Measurements from ENCODE around the gene PID1.

The PID1 gene

DNA sequence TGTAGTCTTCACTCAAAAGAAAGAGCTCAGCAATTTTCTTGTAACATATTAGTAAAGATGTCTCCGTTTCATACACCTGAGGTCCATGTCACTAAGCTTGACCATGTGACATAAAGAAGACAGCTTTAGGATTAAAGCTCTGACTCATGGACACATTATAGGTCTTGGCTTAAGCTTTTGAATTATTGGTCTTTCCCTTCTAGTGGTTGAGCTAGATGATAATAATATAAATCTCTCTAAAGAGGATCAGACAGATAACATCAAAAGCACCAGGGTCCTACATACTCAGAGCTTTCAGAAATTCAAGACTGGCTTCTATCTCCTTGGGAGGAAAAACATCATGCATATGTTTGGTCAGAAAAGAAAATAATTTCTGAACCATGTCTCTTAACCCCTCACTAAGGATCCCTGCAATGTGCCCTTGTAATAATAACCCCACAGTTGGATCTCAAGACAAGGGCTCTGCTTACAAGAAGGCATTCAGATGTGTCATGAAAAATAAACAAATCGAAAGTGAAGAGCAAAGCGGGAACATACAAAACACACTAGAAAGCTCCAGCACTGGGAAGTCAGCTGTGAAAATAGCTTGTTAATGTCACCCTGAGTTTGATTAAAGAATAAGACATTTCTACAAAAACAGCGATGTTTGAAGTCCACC is 174.5 kb downstream of the PID1 start:
- Mint-ChIP-seq H3K27me3 (ENCODE audit: low read depth) (no peaks in the 10 kb centered on the region), H3K36me3 (ENCODE audit: low read depth) (no peaks in the 10 kb centered on the region), H3K4me1 (peaks cover 9% of the 10 kb centered on the region), H3K9me3 (peaks cover 2% of the 10 kb centered on the region), H3K4me3 (no peak overlapping the region), H3K27ac (no peak overlapping the region)
- TF ChIP-seq, protein P1, sequence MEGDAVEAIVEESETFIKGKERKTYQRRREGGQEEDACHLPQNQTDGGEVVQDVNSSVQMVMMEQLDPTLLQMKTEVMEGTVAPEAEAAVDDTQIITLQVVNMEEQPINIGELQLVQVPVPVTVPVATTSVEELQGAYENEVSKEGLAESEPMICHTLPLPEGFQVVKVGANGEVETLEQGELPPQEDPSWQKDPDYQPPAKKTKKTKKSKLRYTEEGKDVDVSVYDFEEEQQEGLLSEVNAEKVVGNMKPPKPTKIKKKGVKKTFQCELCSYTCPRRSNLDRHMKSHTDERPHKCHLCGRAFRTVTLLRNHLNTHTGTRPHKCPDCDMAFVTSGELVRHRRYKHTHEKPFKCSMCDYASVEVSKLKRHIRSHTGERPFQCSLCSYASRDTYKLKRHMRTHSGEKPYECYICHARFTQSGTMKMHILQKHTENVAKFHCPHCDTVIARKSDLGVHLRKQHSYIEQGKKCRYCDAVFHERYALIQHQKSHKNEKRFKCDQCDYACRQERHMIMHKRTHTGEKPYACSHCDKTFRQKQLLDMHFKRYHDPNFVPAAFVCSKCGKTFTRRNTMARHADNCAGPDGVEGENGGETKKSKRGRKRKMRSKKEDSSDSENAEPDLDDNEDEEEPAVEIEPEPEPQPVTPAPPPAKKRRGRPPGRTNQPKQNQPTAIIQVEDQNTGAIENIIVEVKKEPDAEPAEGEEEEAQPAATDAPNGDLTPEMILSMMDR (IDR thresholded peaks at IDR 0.05; ENCODE audit: unreplicated experiment in 3 of 3) = no peak

DNA sequence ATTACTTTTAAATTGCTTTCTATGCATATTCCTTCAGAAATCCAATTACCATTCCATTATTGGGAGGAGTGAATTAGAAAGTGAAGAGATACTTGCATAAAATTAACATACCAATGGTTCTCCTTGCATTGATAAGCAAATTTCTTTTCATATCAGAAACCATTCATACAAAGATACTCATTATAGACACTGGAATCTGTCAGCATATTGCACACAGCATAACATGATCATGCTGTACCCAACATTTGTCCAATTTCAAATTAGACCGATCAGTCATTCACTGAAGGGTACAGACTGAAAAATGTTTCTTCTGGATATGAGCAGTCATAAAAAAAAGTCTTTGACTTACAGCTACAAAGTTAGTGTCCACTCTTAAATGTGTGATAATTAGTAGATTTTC is 175.6 kb downstream of the PID1 start:
- H3K4me1 Mint-ChIP-seq = peaks cover 10% of the 10 kb centered on the region
- no peak overlapping the region for H3K4me3 Mint-ChIP-seq
- H3K27me3 Mint-ChIP-seq (ENCODE audit: low read depth) = no peaks in the 10 kb centered on the region
- peaks cover 2% of the 10 kb centered on the region for H3K9me3 Mint-ChIP-seq
- no peaks in the 10 kb centered on the region for H3K36me3 Mint-ChIP-seq (ENCODE audit: low read depth)
- no peak overlapping the region for H3K27ac Mint-ChIP-seq
- TF ChIP-seq, protein P1 (IDR thresholded peaks at IDR 0.05; ENCODE audit: unreplicated experiment in 3 of 3) = no peak

DNA sequence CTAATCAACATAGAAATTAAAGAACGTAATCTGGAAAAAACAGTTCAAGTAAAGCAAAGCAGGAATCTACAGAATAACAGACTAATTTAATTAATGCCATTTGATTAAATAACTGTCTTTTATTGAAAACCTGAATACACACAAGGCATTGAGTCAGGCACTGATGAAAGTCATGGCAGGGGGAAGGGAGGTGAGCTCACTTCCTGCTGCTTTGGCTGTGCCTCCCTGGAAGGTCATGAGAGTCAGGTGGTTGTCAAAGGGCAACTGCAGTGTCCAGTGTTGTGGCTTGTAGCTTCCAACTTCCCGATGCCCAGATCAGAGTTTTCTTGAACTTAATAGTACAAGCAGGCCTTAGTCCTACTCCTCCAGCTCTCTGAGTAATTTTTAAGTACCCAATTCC is 180.9 kb downstream of the PID1 start:
- Mint-ChIP-seq H3K36me3 (ENCODE audit: low read depth) (no peaks in the 10 kb centered on the region), H3K27me3 (ENCODE audit: low read depth) (no peaks in the 10 kb centered on the region), H3K9me3 (peaks cover 2% of the 10 kb centered on the region), H3K4me3 (no peak overlapping the region), H3K27ac (peak overlapping the region in 2 of 3 experiments; percentile 4 to 57), H3K4me1 (peaks cover 37% of the 10 kb centered on the region)
- TF ChIP-seq, protein P1 (IDR thresholded peaks at IDR 0.05; ENCODE audit: unreplicated experiment in 3 of 3) = no peak

DNA sequence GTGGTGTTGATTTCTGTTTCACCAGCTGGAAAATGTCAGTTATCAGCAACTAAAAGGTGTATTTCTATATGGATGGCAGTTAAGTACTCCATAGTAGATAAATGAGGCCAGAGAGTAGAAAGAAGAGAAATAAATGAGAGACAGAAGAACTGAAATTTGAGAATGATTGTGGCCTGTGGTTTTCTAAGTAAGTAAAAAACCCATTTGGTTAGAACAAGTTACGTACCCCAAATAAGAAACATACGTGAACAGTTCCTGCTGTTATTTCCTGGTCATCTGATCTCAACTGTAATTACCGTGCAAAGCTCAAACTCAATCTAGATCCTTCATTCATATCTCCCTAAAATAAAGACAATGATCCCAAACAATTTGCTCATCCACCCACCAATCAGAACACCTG is 181.3 kb downstream of the PID1 start:
- TF ChIP-seq, protein P1 (IDR thresholded peaks at IDR 0.05; ENCODE audit: unreplicated experiment in 3 of 3) = no peak
- no peaks in the 10 kb centered on the region for H3K27me3 Mint-ChIP-seq (ENCODE audit: low read depth)
- H3K9me3 Mint-ChIP-seq = peaks cover 2% of the 10 kb centered on the region
- no peak overlapping the region for H3K4me3 Mint-ChIP-seq
- H3K4me1 Mint-ChIP-seq = peaks cover 37% of the 10 kb centered on the region
- peak overlapping the region in 2 of 3 experiments; percentile 4 to 57 for H3K27ac Mint-ChIP-seq
- no peaks in the 10 kb centered on the region for H3K36me3 Mint-ChIP-seq (ENCODE audit: low read depth)

DNA sequence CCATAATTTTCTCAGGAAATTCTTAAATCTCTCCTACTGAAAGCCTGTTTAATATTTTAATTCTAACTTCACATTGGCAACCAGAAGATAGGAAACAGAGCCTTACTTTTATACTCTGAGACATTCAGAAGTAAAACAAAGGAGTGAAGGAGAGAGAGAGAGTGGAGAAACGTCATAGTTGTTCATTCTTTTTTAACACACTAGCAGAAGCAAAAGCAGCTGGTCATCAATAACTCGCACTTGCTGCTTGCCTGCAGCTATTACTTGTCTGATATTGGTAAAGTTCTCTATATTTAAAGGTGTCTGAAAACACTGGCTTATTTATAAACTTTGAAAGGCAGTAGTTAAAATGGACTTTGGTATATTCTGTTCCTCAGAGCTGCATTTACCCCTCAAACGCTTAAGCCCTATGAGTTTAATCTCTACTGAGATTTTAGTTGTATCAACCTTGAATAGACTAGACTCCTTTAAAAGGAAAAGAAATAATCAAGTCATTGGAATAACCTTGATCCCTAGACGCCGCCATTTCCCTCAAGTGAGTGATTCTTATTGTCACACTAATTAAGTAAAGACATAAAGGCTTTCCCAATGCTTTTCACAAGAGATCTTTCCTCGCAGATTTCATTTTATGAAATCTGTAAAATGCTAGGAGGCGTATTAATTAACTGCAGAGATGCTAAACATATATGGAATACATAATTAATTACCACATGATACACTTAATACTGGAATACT is 182.0 kb downstream of the PID1 start:
- no peak overlapping the region for H3K4me3 Mint-ChIP-seq

More for the DNA sequence above, 182.0 kb downstream of the PID1 start:
- H3K27me3 Mint-ChIP-seq (ENCODE audit: low read depth) = no peaks in the 10 kb centered on the region
- no peaks in the 10 kb centered on the region for H3K36me3 Mint-ChIP-seq (ENCODE audit: low read depth)
- TF ChIP-seq, protein P1 (IDR thresholded peaks at IDR 0.05; ENCODE audit: unreplicated experiment in 3 of 3) = no peak
- H3K9me3 Mint-ChIP-seq = peaks cover 2% of the 10 kb centered on the region
- H3K4me1 Mint-ChIP-seq = peaks cover 42% of the 10 kb centered on the region
- peak overlapping the region in 2 of 3 experiments; percentile 4 to 57 for H3K27ac Mint-ChIP-seq

Measured in nephron (organoid).